GM12874 (cell line): ENCODE data around the gene CENPT.

Source experiments
- TF ChIP-seq, protein P1 (sequence below): IDR thresholded peaks from 2 replicates; pipeline ENCODE4 v1.5.1; 2011; ENCODE audit warnings: low read depth, mild to moderate bottlenecking, control low read depth, low read length, moderate library complexity; ENCODE audit not compliant: insufficient read depth

Gene CENPT

DNA sequence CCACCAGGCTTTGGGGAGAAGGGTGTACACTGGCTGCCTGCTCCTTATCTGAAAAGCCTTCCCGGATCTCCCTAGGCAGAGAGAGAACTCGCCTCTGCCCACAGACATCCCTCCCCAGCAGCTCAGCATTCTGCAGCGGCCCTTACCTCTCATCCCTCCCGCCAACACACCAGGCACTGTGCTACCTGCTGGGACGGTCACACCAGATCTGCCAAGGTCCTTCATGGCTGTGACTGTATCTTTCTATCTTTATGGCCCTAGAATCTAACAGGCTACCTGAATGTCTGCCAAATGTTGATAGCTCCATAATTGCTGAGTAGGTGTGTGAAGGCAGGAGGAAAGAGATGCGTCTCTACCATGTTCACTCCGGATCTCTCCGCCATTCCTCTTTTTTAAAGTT lies 32.9 kb downstream of the CENPT start:
- TF ChIP-seq, protein P1, sequence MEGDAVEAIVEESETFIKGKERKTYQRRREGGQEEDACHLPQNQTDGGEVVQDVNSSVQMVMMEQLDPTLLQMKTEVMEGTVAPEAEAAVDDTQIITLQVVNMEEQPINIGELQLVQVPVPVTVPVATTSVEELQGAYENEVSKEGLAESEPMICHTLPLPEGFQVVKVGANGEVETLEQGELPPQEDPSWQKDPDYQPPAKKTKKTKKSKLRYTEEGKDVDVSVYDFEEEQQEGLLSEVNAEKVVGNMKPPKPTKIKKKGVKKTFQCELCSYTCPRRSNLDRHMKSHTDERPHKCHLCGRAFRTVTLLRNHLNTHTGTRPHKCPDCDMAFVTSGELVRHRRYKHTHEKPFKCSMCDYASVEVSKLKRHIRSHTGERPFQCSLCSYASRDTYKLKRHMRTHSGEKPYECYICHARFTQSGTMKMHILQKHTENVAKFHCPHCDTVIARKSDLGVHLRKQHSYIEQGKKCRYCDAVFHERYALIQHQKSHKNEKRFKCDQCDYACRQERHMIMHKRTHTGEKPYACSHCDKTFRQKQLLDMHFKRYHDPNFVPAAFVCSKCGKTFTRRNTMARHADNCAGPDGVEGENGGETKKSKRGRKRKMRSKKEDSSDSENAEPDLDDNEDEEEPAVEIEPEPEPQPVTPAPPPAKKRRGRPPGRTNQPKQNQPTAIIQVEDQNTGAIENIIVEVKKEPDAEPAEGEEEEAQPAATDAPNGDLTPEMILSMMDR, result no peak

DNA sequence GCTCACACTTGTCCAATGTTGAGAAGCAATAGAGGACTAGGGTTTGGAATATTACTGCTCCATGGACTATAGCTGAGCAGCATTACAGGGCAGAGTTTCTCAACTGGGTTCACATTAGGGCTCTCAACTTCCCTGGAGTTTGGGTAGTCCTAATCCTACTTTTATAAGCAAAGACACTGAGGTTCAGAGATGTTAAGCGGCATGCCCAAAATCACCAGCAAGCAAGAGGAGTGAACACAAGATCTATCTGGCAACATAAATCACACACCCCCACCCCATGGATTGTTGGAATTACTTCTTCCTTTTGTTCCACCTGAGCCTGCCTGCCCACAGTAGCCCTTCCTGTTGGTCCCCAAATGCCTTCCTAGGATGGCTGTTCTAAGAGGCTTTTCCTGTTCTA lies 35.6 kb downstream of the CENPT start:
- TF ChIP-seq, protein P1, result no peak

DNA sequence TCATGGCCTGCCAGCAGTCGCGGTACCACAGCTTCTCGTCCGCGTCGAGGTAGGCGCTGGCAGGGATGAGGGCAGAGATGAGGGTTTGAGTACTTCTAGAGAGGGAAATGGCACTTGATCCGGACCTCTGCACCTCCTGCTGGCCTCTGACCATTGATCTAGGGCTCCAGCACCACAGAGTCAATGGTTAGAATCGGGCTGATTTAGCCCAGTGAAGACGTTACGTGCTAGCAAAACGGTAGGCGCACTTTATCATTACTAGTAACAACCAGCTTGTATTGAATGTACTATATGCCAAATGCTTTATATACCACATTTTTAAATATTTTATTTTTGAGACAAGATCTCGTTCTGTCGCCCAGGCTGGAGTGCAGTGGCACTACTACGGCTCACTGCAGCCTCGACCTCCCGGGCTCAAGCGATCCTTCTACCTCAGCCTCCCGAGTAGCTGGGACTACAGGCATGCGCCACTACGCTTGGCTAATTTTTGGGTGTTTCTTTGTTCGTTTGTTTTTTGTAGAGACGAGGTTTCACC lies 40.3 kb downstream of the CENPT start:
- TF ChIP-seq, protein P1, result no peak

DNA sequence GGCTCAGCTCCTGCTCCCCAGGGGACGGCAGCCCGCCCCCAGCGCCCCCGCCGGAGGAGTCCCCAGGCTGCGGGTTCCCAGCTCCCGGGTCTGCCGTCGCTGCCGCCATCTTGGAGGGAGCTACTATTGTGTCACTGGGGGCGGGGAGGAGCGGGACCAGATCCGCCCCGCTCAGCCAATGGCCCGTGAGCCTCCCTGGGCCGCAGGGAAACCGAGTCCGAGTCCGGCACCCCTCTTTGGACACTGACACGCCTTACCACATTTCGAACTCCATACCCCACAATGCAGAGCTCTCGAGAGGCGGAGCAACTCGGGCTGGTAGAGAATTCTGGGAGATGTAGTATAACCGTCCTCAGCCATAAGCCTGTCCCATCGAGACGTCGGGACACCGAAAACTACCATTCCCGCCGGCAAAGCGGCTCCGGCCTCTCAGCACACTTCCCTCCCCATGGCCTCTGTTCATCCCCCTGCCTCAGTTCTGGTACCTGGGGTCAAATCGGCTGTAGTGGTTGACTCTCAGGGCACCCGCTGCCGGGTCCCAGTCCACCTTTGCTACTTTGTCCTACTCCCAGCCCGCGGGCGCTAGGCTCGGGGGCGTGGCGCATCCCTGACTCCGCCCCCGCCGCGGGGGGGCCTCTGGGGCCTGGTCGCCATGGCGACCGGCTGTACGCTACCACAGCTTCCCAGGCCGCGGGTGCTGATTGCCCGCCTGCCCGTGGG lies 40.9 kb downstream of the CENPT start, which contains the start of the genes RANBP10 and TSNAXIP1:
RANBP10 (minus strand) TSS at position 133 of the 720 bp plus-strand sequence; CDS start at position 109, 24 bp downstream.
TSNAXIP1 (plus strand) TSS at position 462 of the 720 bp plus-strand sequence. CDS start 261 bp downstream, outside the sequence.
- TF ChIP-seq, protein P1, result no peak

DNA sequence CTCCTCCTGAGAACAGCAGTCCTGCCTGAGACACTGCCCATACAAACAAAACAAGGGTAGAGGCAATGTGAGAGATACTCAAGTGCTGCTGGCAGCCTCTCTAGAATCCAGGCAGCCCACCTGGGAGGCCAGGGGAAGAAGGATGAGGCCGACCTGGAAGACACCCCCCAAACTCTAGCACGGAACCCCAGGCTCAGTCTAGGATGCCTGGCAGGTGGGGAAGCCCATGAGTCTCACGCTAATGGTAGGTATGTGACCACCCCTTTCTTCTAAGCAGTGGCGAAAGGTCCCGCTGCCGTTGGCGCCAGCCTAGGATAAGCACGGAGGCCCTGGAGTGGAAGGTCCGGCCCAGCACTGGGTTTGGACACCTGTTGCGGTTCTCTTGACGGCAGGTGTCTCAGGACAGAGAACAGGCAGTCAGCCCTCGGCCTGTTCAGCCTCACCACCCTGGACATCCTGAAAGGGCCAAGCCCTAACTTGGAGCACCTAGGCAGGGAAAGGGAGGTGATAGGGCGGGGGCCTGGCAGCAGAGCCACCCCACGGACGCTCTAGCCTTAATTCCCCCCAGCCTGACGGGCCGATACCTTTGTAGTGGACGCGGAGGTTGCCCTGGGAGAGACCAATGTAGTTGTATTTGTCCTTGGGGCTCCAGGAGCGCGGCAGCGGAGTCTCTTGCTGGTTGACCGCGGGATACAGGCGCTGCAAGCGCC lies 41.6 kb downstream of the CENPT start:
- TF ChIP-seq, protein P1, result no peak

DNA sequence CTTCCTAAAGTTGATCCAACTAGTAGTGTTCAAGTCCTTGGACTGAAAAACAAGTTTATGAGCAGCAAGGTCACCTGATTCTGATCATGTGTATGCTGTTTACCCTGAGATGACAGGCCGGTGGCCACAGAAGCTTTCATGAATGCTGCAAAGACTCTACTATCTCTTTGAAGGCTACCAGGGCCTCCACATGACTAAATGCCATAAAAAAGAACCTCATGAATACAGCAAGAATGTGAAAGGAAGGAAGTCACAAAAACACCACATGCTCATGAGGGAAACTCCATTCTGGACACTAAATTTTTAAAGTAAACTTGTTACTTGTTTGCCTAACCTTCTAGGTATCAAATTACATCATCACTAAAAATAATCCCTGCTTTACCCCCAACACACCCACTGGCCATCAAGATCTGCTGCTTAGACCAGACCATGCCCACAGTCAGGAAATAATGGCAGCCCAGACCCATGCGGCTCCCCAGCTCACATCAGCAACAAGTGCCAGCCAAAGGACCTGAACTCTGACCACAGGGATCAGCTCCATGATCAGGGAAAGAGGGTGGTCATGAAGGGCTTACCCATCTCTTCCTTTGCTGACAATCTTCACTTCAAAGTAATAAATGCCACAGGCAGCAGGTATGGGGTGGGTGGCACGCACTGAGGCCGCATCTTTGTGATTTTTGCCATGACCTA lies 42.5 kb downstream of the CENPT start:
- TF ChIP-seq, protein P1, result no peak

DNA sequence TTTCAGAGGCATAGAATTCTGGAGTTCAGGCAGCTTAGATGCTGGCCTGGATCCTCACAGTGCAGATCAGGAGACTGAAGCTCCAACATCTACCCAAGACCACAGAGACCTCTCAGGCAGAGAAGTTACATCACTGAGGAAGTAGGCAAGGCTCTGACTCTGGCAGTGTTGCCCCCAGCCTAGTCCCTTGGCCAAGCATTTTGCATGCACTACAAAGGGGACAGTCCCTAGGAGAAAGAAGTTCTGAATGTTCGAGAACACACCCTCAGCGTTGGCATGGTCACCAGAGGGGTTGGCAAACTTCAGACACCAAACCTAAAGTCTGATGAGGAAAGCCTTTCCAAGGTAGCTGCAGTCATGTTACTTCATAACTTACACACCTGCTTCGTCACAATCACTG lies 43.6 kb downstream of the CENPT start:
- TF ChIP-seq, protein P1, result no peak
